HepG2 (cell line): ENCODE data around the gene TUBGCP6. TPM values are rescaled to one million over a fixed set of nuclear protein-coding genes. Genes with fewer than 3 reads are reported as not detected.

Source experiments
- ATAC-seq: fragments of 200-7000 bp; cut with Tn5 transposase; 3 replicates; pipeline ENCODE4 v1.9.1; 2020; ENCODE audit warnings: mild to moderate bottlenecking, moderate library complexity
- BruUV-seq: library from RNA; stranded (reverse); fragments of 400-500 nt; replicated peaks from 2 replicates; lab custom pipeline; 2021; lab: Mats Ljungman, UMichigan
- CTCF ChIA-PET: fragments of 300-600 bp; formaldehyde crosslinking; extraction: SDS; loops from one replicate; lab custom pipeline; 2021; ENCODE audit warnings: low total read pairs, inconsistent platforms, low intra/inter-chr PET ratio; lab: Yijun Ruan, JAX
- POLR2A ChIA-PET: fragments of 350-600 bp; sonication (Branson Sonifier 250); formaldehyde crosslinking; loops from one replicate; lab custom pipeline; 2020; ENCODE audit warnings: antibody characterized with exemption, inconsistent platforms; lab: Yijun Ruan, JAX
- DNase-seq: peaks from one replicate; pipeline ENCODE4 v3.0.0-alpha.2; 2015; ENCODE audit warnings: low spot score
- FAIRE-seq: peaks from 3 replicates; lab custom pipeline; 2011; peaks lifted over from hg19 to GRCh38; lab: Jason Lieb, UNC
- H2AFZ ChIP-seq: one replicate; pipeline ENCODE4 v1.6.1; 2011; ENCODE audit warnings: low read length, inconsistent platforms
- H3K27ac ChIP-seq: fragments of 300-600 bp; 3 replicates; pipeline ENCODE4 v1.8.0; 2011; ENCODE audit warnings: mixed run types, mild to moderate bottlenecking, mixed read lengths, low read length, inconsistent platforms; ENCODE audit not compliant: insufficient read depth; ENCODE audit errors: extremely low read length
- H3K27me3 ChIP-seq, 2 experiments: fragments of 200-600 bp in 1 of 2; 2 replicates in 1 of 2; 3 replicates in 1 of 2; pipeline versions ENCODE4 v1.6.0 to v1.8.0; 2011; ENCODE audit warnings: low read length in 2 of 2, mild to moderate bottlenecking in 2 of 2, moderate library complexity in 2 of 2, inconsistent platforms in 1 of 2; ENCODE audit not compliant: insufficient read depth in 2 of 2, control insufficient read depth in 1 of 2
- H3K36me3 ChIP-seq, 2 experiments: fragments of 200-600 bp in 1 of 2; replicated peaks in 1 of 2; 2 replicates in 1 of 2; 3 replicates in 1 of 2; pipeline versions ENCODE4 v1.5.1 to v1.8.0; 2011; ENCODE audit warnings: low read length in 2 of 2, inconsistent platforms in 1 of 2; ENCODE audit not compliant: insufficient read depth in 2 of 2, control insufficient read depth in 1 of 2
- H3K4me1 ChIP-seq: 2 replicates; pipeline ENCODE4 v1.5.1; 2012; ENCODE audit warnings: low read length, inconsistent platforms; ENCODE audit not compliant: insufficient read depth
- H3K4me2 ChIP-seq: 2 replicates; pipeline ENCODE4 v1.6.0; 2011; ENCODE audit warnings: low read depth, low read length, inconsistent platforms
- H3K4me3 ChIP-seq, 3 experiments: fragments of 200-600 bp in 1 of 3; sonication (generic), shearing (Covaris generic) in 1 of 3; replicated peaks in 1 of 3; 2 replicates each; pipeline ENCODE4 v1.5.1; 2011 to 2016; ENCODE audit warnings: low read length in 3 of 3, inconsistent platforms in 2 of 3, low read depth in 2 of 3, mild to moderate bottlenecking in 2 of 3, control low read depth in 1 of 3, mixed read lengths in 1 of 3; ENCODE audit not compliant: insufficient read depth in 1 of 3
- H3K79me2 ChIP-seq: one replicate; pipeline ENCODE4 v1.6.1; 2011; ENCODE audit warnings: low read length, inconsistent platforms; ENCODE audit not compliant: insufficient read depth
- H3K9ac ChIP-seq: 2 replicates; pipeline ENCODE4 v1.6.0; 2011; ENCODE audit warnings: mild to moderate bottlenecking, low read depth, low read length, inconsistent platforms; ENCODE audit not compliant: insufficient read depth
- H3K9me3 ChIP-seq: 2 replicates; pipeline ENCODE4 v1.5.1; 2012; ENCODE audit warnings: mild to moderate bottlenecking, low read length
- H4K20me1 ChIP-seq: 2 replicates; pipeline ENCODE4 v1.6.0; 2011; ENCODE audit warnings: inconsistent platforms, mild to moderate bottlenecking, low read length, moderate library complexity; ENCODE audit not compliant: insufficient read depth
- HNF4G ChIP-seq, 2 experiments: sonication (generic) in 1 of 2; formaldehyde crosslinking in 1 of 2; IDR thresholded peaks; 2 replicates each; pipeline versions ENCODE4 v1.4.0 to v1.6.1; 2011 to 2020; ENCODE audit warnings: borderline replicate concordance in 2 of 2, low read depth in 2 of 2, mild to moderate bottlenecking in 2 of 2, low read length in 1 of 2, missing genetic modification reagents in 1 of 2, moderate library complexity in 1 of 2
- ZBTB39 ChIP-seq: sonication (generic); formaldehyde crosslinking; IDR thresholded peaks from 2 replicates; pipeline ENCODE4 v1.5.0; 2020; ENCODE audit warnings: missing genetic modification reagents
- ZFP36L2 ChIP-seq: sonication (generic); formaldehyde crosslinking; IDR thresholded peaks from 2 replicates; pipeline ENCODE4 v1.4.0; 2020; ENCODE audit warnings: missing genetic modification reagents
- ZNF337 ChIP-seq: sonication (generic); formaldehyde crosslinking; IDR thresholded peaks from 2 replicates; pipeline ENCODE4 v1.5.1; 2020; ENCODE audit warnings: missing genetic modification reagents, low read depth, mild to moderate bottlenecking, borderline replicate concordance
- ZNF589 ChIP-seq: sonication (generic); formaldehyde crosslinking; conservative IDR thresholded peaks from 2 replicates; pipeline ENCODE4 v1.8.0; 2022; ENCODE audit warnings: mild to moderate bottlenecking, moderate library complexity, missing genetic modification reagents
- WGBS: methylation state at CpG from one replicate; pipeline ENCODE4 v1.1.6; 2017; ENCODE audit warnings: low lambda C conversion rate; 5-methylcytosine and 5-hydroxymethylcytosine counted together
- in situ Hi-C: cut with HindIII; loops from 2 replicates; pipeline ENCODE4 v1.10.0; 2017; ENCODE audit warnings: low pct_unique_long_range_greater_than_20kb; ENCODE audit not compliant: extremely low pct_ligation_motif_present
- intact Hi-C: fragments of 100-400 bp; cut with micrococcal nuclease; formaldehyde crosslinking; loops from one replicate; pipeline ENCODE4 v1.10.0; 2022; ENCODE audit not compliant: unreplicated experiment
- polyA plus RNA-seq, 8 experiments: library from polyadenylated mRNA; depleted of rRNA in 3 of 8; stranded (reverse) in 7 of 8; unstranded in 1 of 8; fragments of >200 nt; fragmentation: Illumina TruSeq in 4 of 8; extraction: Trizol in 4 of 8; gene quantifications; 2 replicates each; pipeline versions ENCODE4 v1.2.1 to v1.2.3, GENCODE V29; 2011 to 2016; ENCODE audit warnings: low read depth in 4 of 8, missing spikeins in 1 of 8, mixed read lengths in 1 of 8; ENCODE audit not compliant: insufficient read depth in 1 of 8
- total RNA-seq, 5 experiments: library from RNA; depleted of rRNA; stranded (reverse); fragments of >200 nt; fragmentation: Illumina TruSeq; extraction: Trizol; gene quantifications; 2 replicates each; pipeline ENCODE4 v1.2.3, GENCODE V29; 2016; ENCODE audit warnings: low read depth in 1 of 5
- TF ChIP-seq, protein P1 (sequence below): sonication (generic); formaldehyde crosslinking; IDR thresholded peaks from 2 replicates; pipeline ENCODE4 v1.4.0; 2020; ENCODE audit warnings: missing genetic modification reagents
- TF ChIP-seq, protein P2 (sequence below): sonication (generic); formaldehyde crosslinking; IDR thresholded peaks from 2 replicates; pipeline ENCODE4 v1.8.0; 2022; ENCODE audit warnings: mild to moderate bottlenecking, missing genetic modification reagents, borderline replicate concordance
- TF ChIP-seq, protein P3 (sequence below): sonication (generic); formaldehyde crosslinking; IDR thresholded peaks from 2 replicates; pipeline ENCODE4 v1.5.0; 2020; ENCODE audit warnings: missing genetic modification reagents
- TF ChIP-seq, protein P4 (sequence below): IDR thresholded peaks from 2 replicates; pipeline ENCODE4 v1.6.1; 2016; ENCODE audit warnings: missing compliant biosample characterization, missing genetic modification reagents, borderline replicate concordance

TUBGCP6 gene
- total and polyA plus RNA-seq, 2 of the 13 experiments (the other 11 are each of a cell fraction or from before 2014, with no cell fraction given) = 14.6 to 15.7 TPM

GRCh38 chr22:50225200-50225969, 19.4 kb downstream of the TUBGCP6 start (continued):
- TF ChIP-seq, protein P1, sequence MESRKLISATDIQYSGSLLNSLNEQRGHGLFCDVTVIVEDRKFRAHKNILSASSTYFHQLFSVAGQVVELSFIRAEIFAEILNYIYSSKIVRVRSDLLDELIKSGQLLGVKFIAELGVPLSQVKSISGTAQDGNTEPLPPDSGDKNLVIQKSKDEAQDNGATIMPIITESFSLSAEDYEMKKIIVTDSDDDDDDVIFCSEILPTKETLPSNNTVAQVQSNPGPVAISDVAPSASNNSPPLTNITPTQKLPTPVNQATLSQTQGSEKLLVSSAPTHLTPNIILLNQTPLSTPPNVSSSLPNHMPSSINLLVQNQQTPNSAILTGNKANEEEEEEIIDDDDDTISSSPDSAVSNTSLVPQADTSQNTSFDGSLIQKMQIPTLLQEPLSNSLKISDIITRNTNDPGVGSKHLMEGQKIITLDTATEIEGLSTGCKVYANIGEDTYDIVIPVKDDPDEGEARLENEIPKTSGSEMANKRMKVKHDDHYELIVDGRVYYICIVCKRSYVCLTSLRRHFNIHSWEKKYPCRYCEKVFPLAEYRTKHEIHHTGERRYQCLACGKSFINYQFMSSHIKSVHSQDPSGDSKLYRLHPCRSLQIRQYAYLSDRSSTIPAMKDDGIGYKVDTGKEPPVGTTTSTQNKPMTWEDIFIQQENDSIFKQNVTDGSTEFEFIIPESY (CRISPR knock-in tag) = peak; percentile 81
- TF ChIP-seq ZFP36L2 (no peak), HNF4G (IDR thresholded peaks at IDR 0.05; ENCODE audit: borderline replicate concordance, low read depth, low read length) (peak; percentile 64; the same call in 1 of the 2 replicates), HNF4G (CRISPR knock-in tag; IDR thresholded peaks at IDR 0.05; ENCODE audit: borderline replicate concordance, low read depth) (no peak)
- TF ChIP-seq, protein P2, sequence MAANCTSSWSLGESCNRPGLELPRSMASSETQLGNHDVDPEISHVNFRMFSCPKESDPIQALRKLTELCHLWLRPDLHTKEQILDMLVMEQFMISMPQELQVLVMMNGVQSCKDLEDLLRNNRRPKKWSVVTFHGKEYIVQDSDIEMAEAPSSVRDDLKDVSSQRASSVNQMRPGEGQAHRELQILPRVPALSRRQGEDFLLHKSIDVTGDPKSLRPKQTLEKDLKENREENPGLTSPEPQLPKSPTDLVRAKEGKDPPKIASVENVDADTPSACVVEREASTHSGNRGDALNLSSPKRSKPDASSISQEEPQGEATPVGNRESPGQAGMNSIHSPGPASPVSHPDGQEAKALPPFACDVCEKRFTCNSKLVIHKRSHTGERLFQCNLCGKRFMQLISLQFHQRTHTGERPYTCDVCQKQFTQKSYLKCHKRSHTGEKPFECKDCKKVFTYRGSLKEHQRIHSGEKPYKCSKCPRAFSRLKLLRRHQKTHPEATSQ (CRISPR knock-in tag) = no peak
- TF ChIP-seq, protein P3, sequence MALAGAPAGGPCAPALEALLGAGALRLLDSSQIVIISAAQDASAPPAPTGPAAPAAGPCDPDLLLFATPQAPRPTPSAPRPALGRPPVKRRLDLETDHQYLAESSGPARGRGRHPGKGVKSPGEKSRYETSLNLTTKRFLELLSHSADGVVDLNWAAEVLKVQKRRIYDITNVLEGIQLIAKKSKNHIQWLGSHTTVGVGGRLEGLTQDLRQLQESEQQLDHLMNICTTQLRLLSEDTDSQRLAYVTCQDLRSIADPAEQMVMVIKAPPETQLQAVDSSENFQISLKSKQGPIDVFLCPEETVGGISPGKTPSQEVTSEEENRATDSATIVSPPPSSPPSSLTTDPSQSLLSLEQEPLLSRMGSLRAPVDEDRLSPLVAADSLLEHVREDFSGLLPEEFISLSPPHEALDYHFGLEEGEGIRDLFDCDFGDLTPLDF (CRISPR knock-in tag) = no peak
- TF ChIP-seq, all 625 proteins: peak for 23

GRCh38 chr22:50224071-50224470, 20.8 kb downstream of the TUBGCP6 start:
- Histone ChIP-seq H3K79me2 (no peaks in the 10 kb centered on the region), H4K20me1 (no peaks in the 10 kb centered on the region), H3K27me3 (no peaks in the 10 kb centered on the region), H2AFZ (no peak overlapping the region), H3K27ac (no peak overlapping the region), H3K4me1 (peaks cover 11% of the 10 kb centered on the region), H3K36me3 (peaks cover 22 to 41% of the 10 kb centered on the region in 2 experiments; a peak in 4 of 5 replicates), H3K9me3 (no peaks in the 10 kb centered on the region), H3K4me3 (no peak overlapping the region), H3K9ac (no peak overlapping the region), H3K4me2 (no peak overlapping the region)
- DNase-seq (no peak), FAIRE-seq (no peak), ATAC-seq (no peak)
- intact Hi-C loops = no loop called here
- BruUV-seq = no TSS peak
- TF ChIP-seq ZNF337 (no peak), ZNF589 (CRISPR knock-in tag) (no peak), ZBTB39 (CRISPR knock-in tag) (no peak)
- TF ChIP-seq, protein P4, sequence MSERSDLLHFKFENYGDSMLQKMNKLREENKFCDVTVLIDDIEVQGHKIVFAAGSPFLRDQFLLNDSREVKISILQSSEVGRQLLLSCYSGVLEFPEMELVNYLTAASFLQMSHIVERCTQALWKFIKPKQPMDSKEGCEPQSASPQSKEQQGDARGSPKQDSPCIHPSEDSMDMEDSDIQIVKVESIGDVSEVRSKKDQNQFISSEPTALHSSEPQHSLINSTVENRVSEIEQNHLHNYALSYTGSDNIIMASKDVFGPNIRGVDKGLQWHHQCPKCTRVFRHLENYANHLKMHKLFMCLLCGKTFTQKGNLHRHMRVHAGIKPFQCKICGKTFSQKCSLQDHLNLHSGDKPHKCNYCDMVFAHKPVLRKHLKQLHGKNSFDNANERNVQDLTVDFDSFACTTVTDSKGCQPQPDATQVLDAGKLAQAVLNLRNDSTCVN (CRISPR knock-in tag) = no peak
- in situ Hi-C loops = no loop called here
- POLR2A ChIA-PET = no interaction called here
- CTCF ChIA-PET = no interaction called here
- 97% methylated on average over 14 of the region's 16 CpGs for WGBS
